ENCODE results near the gene PGPEP1.
A peak's percentile ranks its signal among the peaks of the same experiment; 100 is the strongest.
"Not testable (repeated sequence)": the region's sequence is repeated elsewhere in the genome, so short reads cannot be mapped to it uniquely, and the experiment has no call there.

PGPEP1 gene

DNA sequence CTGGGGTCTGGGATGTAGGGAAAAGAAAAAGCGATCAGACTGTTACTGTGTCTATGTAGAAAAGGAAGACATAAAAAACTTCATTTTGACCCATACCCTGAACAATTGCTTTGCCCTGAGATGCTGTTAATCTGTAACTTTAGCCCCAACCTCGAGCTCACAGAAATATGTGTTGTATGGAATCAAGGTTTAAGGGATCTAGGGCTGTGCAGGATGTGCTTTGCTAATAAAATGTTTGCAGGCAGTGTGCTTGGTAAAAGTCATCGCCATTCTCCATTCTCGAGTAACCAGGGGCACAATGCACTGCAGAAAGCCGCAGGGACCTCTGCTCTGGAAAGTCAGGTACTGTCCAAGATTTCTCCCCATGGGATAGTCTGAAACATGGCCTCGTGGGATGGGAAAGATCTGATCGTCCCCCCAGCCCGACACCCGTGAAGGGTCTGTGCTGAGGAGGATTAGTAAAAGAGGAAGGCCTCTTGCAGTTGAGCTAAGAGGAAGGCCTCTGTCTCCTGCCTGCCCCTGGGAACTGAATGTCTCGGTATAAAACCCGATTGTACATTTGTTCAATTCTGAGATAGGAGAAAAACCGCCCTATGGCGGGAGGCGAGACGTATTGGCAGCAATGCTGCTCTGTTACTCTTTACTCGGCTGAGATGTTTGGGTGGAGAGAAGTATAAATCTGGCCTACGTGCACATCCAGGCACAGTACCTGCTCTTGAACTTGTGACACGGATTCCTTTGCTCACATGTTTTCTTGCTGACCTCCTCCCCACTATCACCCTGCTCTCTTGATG, 62.3 kb downstream of the PGPEP1 start:
- not testable (repeated sequence) for H3K4me3 Mint-ChIP-seq, H3K9me3 Mint-ChIP-seq, H3K27me3 Mint-ChIP-seq, H3K4me1 Mint-ChIP-seq, H3K36me3 Mint-ChIP-seq
- peak overlapping the region; percentile 65 for H3K27ac Mint-ChIP-seq

DNA sequence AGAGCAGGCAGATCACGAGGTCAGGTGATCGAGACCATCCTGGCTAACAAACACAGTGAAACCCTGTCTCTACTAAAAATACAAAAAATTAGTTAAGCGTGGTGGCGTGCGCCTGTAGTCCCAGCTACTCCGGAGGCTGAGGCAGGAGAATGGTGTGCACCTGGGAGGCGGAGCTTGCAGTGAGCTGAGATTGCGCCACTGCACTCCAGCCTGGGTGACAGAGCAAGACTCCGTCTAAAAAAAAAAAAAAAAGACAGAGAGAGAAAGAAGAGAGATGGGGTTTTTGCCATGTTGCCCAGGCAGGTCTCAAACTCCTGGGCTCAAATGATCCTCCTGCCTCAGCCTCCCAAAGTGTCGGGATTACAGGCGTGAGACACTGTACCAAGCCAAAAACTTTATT, 65.4 kb downstream of the PGPEP1 start:
- H3K36me3 Mint-ChIP-seq, H3K27ac Mint-ChIP-seq, H3K4me1 Mint-ChIP-seq, H3K9me3 Mint-ChIP-seq, H3K4me3 Mint-ChIP-seq, H3K27me3 Mint-ChIP-seq: not testable (repeated sequence)

DNA sequence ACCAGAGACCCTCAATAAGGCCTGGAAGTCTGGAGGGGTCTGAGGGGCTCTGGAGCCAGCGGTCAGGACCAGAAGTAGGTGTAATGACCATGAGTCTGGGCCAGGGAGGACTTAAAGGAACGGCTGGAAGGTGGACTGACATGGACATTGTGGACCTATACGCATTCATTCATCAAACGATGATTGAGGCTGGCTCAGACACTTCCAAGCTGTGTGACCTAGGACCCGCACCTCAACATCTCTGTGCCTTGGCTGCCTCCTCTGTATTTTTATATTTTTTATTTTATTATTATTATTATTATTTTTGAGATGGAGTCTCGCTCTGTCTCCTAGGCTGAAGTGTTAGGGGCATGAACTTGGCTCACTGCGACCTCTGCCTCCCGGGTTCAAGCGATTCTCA, 66.4 kb downstream of the PGPEP1 start:
- H3K9me3 Mint-ChIP-seq, result no peaks in the 10 kb centered on the region
- H3K4me3 Mint-ChIP-seq, result no peak overlapping the region
- no peaks in the 10 kb centered on the region for H3K4me1 Mint-ChIP-seq
- H3K27me3 Mint-ChIP-seq, result peaks cover 2% of the 10 kb centered on the region
- no peaks in the 10 kb centered on the region for H3K36me3 Mint-ChIP-seq
- H3K27ac Mint-ChIP-seq, result no peak overlapping the region

DNA sequence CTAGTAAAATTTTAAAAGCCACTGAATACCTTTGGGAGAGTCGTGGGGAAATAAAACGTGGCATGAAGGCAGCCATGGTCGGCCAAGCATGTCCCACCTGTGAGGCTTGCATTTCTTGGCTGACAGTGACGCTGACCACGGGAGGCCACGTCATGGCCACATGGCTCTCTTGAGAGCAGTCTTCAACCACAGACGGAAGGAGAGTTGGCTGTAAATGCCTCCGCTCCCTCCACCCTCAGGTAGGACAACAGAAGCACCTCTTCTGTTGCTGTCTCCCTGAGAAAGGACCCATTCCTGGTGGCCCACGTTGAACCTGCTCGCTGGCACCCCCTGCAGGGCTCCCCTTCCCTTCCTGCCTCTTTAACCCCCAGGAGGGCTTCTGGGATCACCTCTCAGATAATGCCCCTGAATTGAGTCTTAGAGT, 67.7 kb downstream of the PGPEP1 start:
- Mint-ChIP-seq H3K4me3 (no peak overlapping the region), H3K4me1 (no peaks in the 10 kb centered on the region), H3K9me3 (no peaks in the 10 kb centered on the region), H3K27ac (no peak overlapping the region), H3K27me3 (peaks cover 3% of the 10 kb centered on the region), H3K36me3 (no peaks in the 10 kb centered on the region)

DNA sequence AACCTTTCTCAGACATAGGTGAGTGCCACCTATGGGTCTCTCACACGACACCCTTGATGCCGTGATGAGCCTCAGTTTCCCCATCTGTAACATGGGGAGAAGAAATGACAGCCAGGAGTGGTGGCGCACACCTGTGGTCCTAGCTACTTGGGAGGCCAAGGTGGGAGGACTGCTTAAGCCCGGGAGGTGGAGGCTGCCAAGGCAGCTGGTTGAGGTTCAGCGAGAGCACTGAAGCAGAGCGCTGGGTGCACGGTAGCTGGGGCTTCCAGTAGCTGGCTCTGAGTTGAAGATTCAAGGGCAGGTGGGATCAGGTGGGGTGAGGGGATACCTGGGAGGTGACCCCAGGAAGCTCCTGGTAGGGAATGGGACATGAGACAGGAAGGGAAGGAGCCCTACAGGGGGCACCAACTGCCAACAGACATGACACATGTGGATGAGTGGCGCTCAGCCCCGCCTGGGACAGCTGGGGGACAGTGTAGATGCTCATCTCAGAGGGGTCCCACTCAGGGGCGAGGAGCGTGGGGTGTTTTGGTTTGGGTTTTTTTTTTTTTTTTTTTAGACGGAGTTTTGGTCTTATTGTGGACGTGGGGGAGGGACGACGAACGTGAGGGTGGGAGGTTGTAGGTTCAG, 72.3 kb downstream of the PGPEP1 start:
- no peak overlapping the region for H3K27ac Mint-ChIP-seq
- H3K9me3 Mint-ChIP-seq, result no peaks in the 10 kb centered on the region
- peaks cover 24% of the 10 kb centered on the region for H3K4me1 Mint-ChIP-seq

DNA sequence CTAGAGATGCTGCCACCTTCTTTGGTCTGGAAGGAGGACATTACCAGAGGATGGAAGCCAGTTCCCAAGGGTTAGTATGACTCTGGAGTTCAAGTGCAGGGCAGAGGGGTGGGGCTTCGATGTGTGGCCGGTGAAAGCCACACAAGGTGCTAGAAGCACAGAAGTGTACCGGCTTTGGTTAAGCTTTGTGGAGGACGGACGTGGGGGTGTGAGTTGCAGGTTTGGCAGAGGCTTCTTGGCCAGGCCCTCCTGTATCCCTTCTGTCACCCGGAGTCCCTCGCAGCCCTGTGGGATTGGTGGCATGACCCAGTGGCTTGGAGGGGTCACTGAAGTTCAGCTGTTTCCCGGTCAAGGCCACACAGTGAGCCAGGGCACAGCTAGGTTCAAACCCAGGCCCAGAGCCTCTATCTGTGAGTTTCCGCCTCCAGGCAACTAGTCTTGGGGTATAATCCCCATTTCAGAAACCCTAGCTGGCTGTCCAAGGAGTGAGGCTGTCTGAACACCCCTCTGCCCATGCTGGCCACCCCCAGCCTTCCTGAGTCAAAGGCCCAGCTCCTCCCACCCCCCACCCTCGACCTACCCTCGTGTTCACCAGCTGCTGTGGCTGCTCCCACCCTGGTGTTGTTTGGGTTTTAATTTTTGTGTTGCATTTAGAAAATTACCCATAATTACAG, 74.2 kb downstream of the PGPEP1 start:
- no peaks in the 10 kb centered on the region for H3K9me3 Mint-ChIP-seq
- H3K27ac Mint-ChIP-seq, result peak overlapping the region; percentile 80
- peak overlapping the region; percentile 26 for H3K4me3 Mint-ChIP-seq
- peaks cover 36% of the 10 kb centered on the region for H3K4me1 Mint-ChIP-seq
- H3K27me3 Mint-ChIP-seq, result peaks cover 15% of the 10 kb centered on the region
- H3K36me3 Mint-ChIP-seq, result no peaks in the 10 kb centered on the region

More for the DNA sequence above, 72.3 kb downstream of the PGPEP1 start:
- Mint-ChIP-seq H3K4me3 (no peak overlapping the region), H3K27me3 (peaks cover 13% of the 10 kb centered on the region), H3K36me3 (no peaks in the 10 kb centered on the region)

DNA sequence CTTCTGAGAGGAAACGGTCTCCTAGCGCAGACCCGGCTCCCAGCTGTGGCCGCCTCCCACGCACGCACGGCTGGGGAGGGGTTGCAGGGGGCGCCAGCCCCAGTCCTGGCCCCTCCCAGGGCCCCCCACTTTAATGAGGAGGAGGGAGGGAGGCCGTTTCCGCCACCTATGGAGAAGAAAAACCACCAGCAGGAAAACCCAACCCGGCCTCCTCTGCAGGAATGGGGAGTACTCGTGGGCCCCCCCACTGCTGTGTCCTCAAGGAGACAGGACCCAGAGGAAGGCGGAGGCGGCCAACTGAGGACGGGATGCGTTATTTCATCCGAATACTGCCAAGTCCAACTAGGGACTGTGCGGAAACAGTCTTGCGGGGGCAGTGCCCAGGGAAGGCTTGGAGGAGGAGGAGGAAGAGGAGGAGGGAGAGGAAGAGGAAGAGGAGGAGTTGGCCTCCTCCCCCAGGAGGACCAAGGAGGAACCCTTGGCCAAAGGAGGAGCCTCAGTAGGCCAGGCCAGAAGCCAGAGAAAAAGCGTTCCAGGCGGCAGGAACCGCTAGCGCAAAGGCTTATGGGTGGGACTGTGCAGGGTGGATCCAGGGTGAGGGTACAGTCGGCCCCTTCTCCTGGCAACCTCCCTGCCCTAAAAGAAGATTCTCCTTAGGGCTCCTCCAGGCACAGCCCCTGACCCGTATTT, 74.9 kb downstream of the PGPEP1 start:
- H3K9me3 Mint-ChIP-seq, result no peaks in the 10 kb centered on the region
- peak overlapping the region; percentile 55 for H3K4me3 Mint-ChIP-seq
- peaks cover 15% of the 10 kb centered on the region for H3K27me3 Mint-ChIP-seq
- peaks cover 40% of the 10 kb centered on the region for H3K4me1 Mint-ChIP-seq
- no peak overlapping the region for H3K27ac Mint-ChIP-seq
- H3K36me3 Mint-ChIP-seq, result no peaks in the 10 kb centered on the region

DNA sequence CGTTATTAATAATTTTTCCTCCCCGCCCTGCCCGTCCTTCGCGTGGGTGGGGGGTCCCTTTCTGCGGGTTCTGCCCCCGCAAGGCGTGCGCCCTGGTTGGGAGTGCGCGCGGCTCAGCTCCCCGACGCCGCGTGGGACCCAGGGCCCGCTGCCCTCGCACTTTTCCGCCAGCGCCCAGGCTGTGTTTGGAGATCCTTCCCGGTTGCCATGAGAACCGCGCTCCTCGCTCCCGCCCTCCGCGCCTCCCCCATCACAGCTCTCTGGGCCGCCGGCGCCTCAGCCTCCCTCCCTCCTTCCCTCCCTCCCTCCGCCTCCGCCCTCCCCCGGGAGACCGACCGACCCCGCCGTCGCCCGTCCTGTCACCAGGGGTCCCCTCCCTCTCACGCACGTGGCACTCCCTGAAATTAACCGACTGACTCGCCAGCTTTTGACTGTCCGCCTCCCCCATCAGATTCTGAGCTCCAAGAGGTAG, 76.4 kb downstream of the PGPEP1 start:
- peaks cover 55% of the 10 kb centered on the region for H3K4me1 Mint-ChIP-seq
- no peaks in the 10 kb centered on the region for H3K36me3 Mint-ChIP-seq
- H3K9me3 Mint-ChIP-seq, result no peaks in the 10 kb centered on the region
- H3K27ac Mint-ChIP-seq, result peak overlapping the region; percentile 23
- H3K27me3 Mint-ChIP-seq, result peaks cover 14% of the 10 kb centered on the region
- H3K4me3 Mint-ChIP-seq, result peak overlapping the region; percentile 78

DNA sequence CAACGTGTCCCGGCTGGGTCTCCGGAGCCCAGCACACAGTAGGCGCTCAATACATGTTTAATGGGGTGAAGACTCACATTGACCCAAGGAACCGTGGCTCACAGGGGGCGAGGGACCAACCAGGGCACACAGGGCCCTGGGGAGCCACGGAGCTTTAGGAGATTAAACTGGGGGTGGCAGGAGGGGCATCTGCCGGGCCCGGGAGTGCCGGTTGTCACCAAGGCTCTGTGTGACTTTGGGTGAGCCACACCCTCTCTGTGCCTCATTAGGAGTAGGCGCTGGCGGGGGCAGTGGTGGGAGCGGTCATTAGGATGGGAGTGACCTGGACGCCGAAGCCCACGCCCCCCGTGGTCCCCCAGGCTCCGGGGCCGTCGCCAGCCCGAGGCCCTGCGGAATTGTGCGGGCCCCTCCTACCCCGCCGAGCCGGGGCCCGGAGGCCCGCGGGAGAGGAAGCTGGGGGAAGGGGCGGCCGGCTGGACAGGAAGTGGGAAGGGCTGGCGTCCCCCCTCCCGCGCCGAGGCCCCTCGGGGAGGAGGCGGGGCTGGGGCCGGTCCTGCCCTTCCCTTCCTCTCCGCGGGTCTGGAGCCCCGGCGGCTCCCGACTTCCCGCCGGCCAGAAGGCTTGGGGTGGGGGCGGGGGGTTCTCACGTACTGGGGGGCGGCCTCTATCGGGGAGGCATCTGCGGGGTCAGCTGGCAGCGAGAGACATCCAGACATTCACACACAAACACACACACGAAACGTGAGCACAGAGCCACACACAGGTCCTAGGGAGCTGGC, 77.0 kb downstream of the PGPEP1 start:
- Mint-ChIP-seq H3K9me3 (no peaks in the 10 kb centered on the region), H3K27ac (peak overlapping the region; percentile 23), H3K4me3 (peak overlapping the region; percentile 86), H3K27me3 (peaks cover 14% of the 10 kb centered on the region), H3K36me3 (no peaks in the 10 kb centered on the region), H3K4me1 (peaks cover 60% of the 10 kb centered on the region)

DNA sequence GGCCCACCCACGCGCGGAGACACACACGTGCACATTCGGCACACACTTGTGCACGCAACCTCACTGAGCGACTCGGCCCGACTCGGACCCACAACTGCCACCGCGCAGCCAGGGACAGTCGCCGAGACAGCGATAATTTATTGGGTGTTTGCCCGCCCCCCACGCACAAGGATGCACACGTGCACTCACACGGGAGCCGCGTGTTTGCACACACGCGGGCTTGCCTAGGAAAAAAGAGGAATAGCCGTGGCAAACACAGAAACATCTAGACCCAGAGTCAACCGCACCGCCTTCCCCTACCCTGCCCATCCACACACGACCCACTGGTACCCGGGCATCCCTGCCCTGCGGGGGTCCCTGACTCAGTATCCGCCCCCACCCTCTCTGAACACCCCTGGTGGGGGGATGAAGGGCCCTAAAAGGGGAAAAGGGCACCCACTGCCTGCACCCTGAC, 77.7 kb downstream of the PGPEP1 start:
- Mint-ChIP-seq H3K27me3 (peaks cover 12% of the 10 kb centered on the region), H3K4me3 (peak overlapping the region; percentile 86), H3K4me1 (peaks cover 66% of the 10 kb centered on the region), H3K27ac (peak overlapping the region; percentile 55), H3K9me3 (no peaks in the 10 kb centered on the region), H3K36me3 (no peaks in the 10 kb centered on the region)

DNA sequence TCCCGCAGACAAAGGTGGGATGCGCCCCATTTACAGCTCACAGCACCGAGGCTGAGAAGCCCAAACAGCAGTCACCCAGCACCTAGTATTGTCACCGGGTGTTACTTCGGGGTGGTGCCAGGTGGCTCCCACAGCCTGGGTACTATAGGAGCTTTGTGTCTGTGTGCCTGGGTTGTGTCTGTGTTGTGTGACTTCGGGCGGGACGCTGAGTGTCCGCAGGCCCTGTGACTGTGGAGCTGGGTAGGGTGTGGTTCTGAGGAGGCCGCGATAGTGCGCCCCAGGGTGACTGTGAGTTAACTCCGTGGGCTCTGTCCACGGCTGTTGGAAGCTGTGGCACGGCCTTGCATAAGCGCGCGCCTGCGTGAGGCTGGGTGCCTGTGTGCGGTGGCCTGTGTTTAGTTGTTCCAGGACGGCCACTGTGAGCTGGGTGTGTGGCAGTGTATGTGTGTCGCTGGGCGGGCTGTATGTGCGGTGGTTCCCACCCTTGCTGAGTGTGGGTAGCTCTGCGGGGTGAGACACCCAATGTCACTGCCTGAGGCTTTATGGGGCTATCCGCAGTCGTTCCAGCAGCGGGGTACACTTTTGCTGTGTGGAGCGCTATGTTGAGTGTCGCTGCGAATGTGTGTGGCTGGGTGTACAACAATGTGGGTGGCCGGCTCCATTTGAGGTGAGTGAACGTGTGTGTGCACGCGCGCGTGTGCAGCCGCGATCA, 78.2 kb downstream of the PGPEP1 start:
- Mint-ChIP-seq H3K36me3 (no peaks in the 10 kb centered on the region), H3K27ac (peak overlapping the region; percentile 79), H3K4me3 (peak overlapping the region; percentile 86), H3K27me3 (peaks cover 12% of the 10 kb centered on the region), H3K4me1 (peaks cover 70% of the 10 kb centered on the region), H3K9me3 (no peaks in the 10 kb centered on the region)

DNA sequence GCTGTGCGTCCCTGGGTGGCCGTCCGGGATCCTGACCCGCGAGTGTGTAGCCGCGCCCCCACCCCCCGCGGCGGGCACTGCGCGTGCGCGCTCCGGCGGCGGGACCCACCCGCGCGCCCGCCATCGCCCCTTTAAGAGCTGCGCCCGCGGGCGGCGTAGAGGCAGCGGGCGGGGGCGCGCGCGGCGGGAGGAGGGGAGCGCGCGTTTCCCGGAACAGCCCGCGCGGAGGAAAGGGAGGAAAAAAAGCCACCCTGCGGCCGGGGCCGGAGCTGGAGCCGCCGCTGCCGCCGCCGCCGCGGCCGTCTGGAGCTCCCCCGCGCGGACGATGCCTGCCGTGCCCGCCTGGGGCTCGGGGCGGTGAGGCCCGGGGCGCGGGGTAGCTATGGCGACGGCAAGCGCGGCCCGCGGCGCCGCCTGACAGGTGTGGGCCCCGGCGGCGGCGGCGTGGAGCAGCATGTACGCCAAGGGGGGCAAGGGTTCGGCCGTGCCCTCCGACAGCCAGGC, 78.8 kb downstream of the PGPEP1 start, which contains the start of gene SSBP4:
TSS of gene SSBP4 (plus strand) at position 204 of the 504 bp plus-strand sequence. CDS start at position 455, 251 bp downstream.
- Mint-ChIP-seq H3K9me3 (no peaks in the 10 kb centered on the region), H3K27me3 (peaks cover 12% of the 10 kb centered on the region), H3K36me3 (no peaks in the 10 kb centered on the region), H3K4me3 (peak within 1 kb of the TSS; percentile 94), H3K27ac (peak within 1 kb of the TSS; percentile 79), H3K4me1 (peaks cover 66% of the 10 kb centered on the region)
